K562 (cell line): ENCODE results near the gene CHAMP1. TPM values are rescaled to one million over a fixed set of nuclear protein-coding genes. Genes with fewer than 3 reads are reported as not detected.
A peak's percentile ranks its signal among the peaks of the same experiment; 100 is the strongest.

ENCODE experiments used
- FOXO4 ChIP-seq: fragments of 450-650 bp; formaldehyde crosslinking; IDR thresholded peaks from 2 replicates; pipeline ENCODE4 v1.4.0; 2020; ENCODE audit warnings: mild to moderate bottlenecking, moderate library complexity
- FOXP1 ChIP-seq: sonication (generic); formaldehyde crosslinking; IDR thresholded peaks from 2 replicates; pipeline ENCODE4 v1.8.0; 2022; ENCODE audit warnings: mild to moderate bottlenecking, missing genetic modification reagents
- MTA1 ChIP-seq: fragments of 450-650 bp; IDR thresholded peaks from 2 replicates; pipeline ENCODE4 v1.6.1; 2017; ENCODE audit warnings: borderline replicate concordance
- MTA3 ChIP-seq: fragments of 450-650 bp; formaldehyde crosslinking; IDR thresholded peaks from 2 replicates; pipeline ENCODE4 v1.6.1; 2017; ENCODE audit warnings: mild to moderate bottlenecking, borderline replicate concordance
- NCOR1 ChIP-seq: fragments of 450-650 bp; IDR thresholded peaks from 2 replicates; pipeline ENCODE4 v1.6.1; 2016; ENCODE audit warnings: mild to moderate bottlenecking, moderate library complexity
- NR4A1 ChIP-seq, 2 experiments: fragments of 250-450 bp in 1 of 2; fragments of 450-650 bp in 1 of 2; sonication (Bioruptor Pico) in 1 of 2; IDR thresholded peaks; 2 replicates each; pipeline versions ENCODE4 v1.4.0 to v1.6.1; 2016 to 2020; ENCODE audit warnings: mild to moderate bottlenecking in 2 of 2, missing compliant biosample characterization in 1 of 2, missing genetic modification characterization in 1 of 2, moderate library complexity in 1 of 2
- STAT5A ChIP-seq: IDR thresholded peaks from 2 replicates; pipeline ENCODE4 v1.6.1; 2012; ENCODE audit warnings: low read length, inconsistent platforms, borderline replicate concordance
- TARDBP ChIP-seq: fragments of 450-650 bp; IDR thresholded peaks from 2 replicates; pipeline ENCODE4 v1.6.1; 2016
- ZBTB11 ChIP-seq, 3 experiments: fragments of 200-800 bp in 1 of 3; fragments of 250-450 bp in 1 of 3; fragments of 450-650 bp in 1 of 3; sonication (Bioruptor Pico) in 1 of 3; sonication (Bioruptor generic) in 1 of 3; formaldehyde crosslinking in 1 of 3; IDR thresholded peaks; 2 replicates each; pipeline versions ENCODE4 v1.6.1 to v1.8.0; 2016 to 2022; ENCODE audit warnings: mild to moderate bottlenecking in 2 of 3, missing genetic modification characterization in 2 of 3, missing compliant biosample characterization in 1 of 3, moderate library complexity in 1 of 3
- ZBTB17 ChIP-seq: fragments of 450-650 bp; formaldehyde crosslinking; IDR thresholded peaks from 2 replicates; pipeline ENCODE4 v1.4.0; 2020; ENCODE audit warnings: mild to moderate bottlenecking
- ZBTB7A ChIP-seq: IDR thresholded peaks from 2 replicates; pipeline ENCODE4 v1.6.1; 2011; ENCODE audit warnings: low read depth, mild to moderate bottlenecking, low read length, moderate library complexity, borderline replicate concordance; ENCODE audit not compliant: control insufficient read depth
- ZNF217 ChIP-seq: sonication (generic); formaldehyde crosslinking; IDR thresholded peaks from 2 replicates; pipeline ENCODE4 v1.8.0; 2022; ENCODE audit warnings: mild to moderate bottlenecking, missing genetic modification reagents
- ZNF24 ChIP-seq: fragments of 450-650 bp; IDR thresholded peaks from 2 replicates; pipeline ENCODE4 v1.6.1; 2016
- ZNF57 ChIP-seq: fragments of 450-650 bp; formaldehyde crosslinking; IDR thresholded peaks from 2 replicates; pipeline ENCODE4 v1.4.0; 2020; ENCODE audit warnings: mild to moderate bottlenecking, moderate library complexity
- ZNF75A ChIP-seq: fragments of 450-650 bp; formaldehyde crosslinking; IDR thresholded peaks from 2 replicates; pipeline ENCODE4 v1.4.0; 2020; ENCODE audit warnings: mild to moderate bottlenecking
- polyA plus RNA-seq, 8 experiments: library from polyadenylated mRNA; depleted of rRNA in 4 of 8; stranded (reverse) in 5 of 8; unstranded in 3 of 8; fragments of >200 nt; fragmentation: Nextera tagmentation in 2 of 8; fragmentation: Illumina TruSeq in 1 of 8; extraction: Ambion mirVana in 2 of 8; extraction: Trizol in 1 of 8; gene quantifications; 2 replicates each; pipeline versions ENCODE4 v1.2.1 to v1.2.3, GENCODE V29; 2011 to 2014; ENCODE audit warnings: inconsistent platforms in 1 of 8, missing spikeins in 1 of 8
- total RNA-seq, 7 experiments: library from RNA; depleted of rRNA in 6 of 7; stranded (reverse); fragments of >200 nt in 6 of 7; fragmentation: Illumina TruSeq in 2 of 7; extraction: Trizol in 2 of 7; gene quantifications; 2 replicates each; pipeline versions ENCODE4 v1.2.1 to v1.2.3, GENCODE V29; 2011 to 2021; ENCODE audit warnings: low replicate concordance in 1 of 7
- TF ChIP-seq, protein P1 (sequence below): fragments of 200-800 bp; sonication (Bioruptor generic); IDR thresholded peaks from 2 replicates; pipeline ENCODE4 v1.6.1; 2017; ENCODE audit warnings: missing genetic modification characterization, missing compliant biosample characterization

Gene CHAMP1
- total and polyA plus RNA-seq, 9 of the 15 experiments (the other 6 are each of a cell fraction or from before 2014, with no cell fraction given), result 0.70 to 40.6 (median 15.3) TPM

DNA sequence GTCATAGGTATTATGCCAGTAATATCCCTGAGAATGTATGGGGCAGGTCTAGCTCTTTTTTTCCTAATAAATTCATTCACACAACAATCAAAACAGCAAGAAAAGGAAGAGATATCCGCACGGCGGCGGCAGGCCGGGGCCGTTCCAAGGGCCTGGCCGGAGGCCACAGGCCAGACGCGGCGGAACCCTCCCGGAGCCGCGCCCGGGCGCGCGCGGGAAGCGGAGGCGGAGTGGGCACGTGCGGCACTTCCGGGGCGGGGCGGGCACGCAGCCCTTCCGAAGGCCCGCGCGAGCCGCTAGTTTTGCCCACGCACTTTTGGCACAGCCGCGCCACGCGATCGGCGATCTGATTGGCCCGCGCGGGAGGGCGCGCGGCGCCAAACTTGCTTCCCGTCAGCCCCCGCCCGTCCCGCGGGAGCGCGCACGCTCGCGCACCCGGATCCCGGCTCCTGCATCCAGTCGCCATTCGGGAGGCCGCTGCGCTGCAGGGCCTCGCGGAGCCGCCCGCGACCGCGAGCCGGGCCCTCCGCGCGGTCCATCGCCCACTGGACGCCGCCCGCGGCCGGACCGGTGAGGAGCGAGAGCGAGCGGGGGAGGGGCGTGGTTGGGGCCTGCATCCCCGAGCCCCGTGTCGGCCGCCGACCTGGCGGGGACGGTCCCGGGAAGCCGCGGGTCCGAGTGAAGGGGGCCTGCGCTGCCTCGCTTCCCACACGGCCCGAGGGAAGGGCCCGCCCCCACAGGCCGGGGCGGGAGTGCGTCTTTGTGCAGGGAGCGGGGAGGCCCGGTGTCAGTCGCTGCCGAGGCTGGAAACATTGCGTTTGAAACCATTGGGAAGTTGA lies at the start of gene CHAMP1 (continued):
- TF ChIP-seq FOXO4 (no peak), ZNF75A (no peak), MTA1 (no peak), ZNF24 (no peak), TARDBP (peak; percentile 68), ZNF57 (CRISPR knock-in tag) (no peak), NR4A1 (CRISPR knock-in tag; IDR thresholded peaks at IDR 0.05) (no peak), NR4A1 (tag; IDR thresholded peaks at IDR 0.05) (peak; percentile 27; the same call in 1 of the 2 replicates), STAT5A (no peak), NCOR1 (0 out of 2 replicates have a peak, but pooled peaks have one; percentile 21), ZBTB7A (peak; percentile 47; the same call in 1 of the 2 replicates), MTA3 (0 out of 2 replicates have a peak, but pooled peaks have one; percentile 58), FOXP1 (0 out of 2 replicates have a peak, but pooled peaks have one; percentile 49), ZBTB11 (CRISPR knock-in tag; IDR thresholded peaks at IDR 0.05) (peak in 2 of 3 experiments; percentile 79 to 96; a peak in 5 of 6 replicates), ZNF217 (no peak), ZBTB17 (no peak)
- TF ChIP-seq, protein P1, sequence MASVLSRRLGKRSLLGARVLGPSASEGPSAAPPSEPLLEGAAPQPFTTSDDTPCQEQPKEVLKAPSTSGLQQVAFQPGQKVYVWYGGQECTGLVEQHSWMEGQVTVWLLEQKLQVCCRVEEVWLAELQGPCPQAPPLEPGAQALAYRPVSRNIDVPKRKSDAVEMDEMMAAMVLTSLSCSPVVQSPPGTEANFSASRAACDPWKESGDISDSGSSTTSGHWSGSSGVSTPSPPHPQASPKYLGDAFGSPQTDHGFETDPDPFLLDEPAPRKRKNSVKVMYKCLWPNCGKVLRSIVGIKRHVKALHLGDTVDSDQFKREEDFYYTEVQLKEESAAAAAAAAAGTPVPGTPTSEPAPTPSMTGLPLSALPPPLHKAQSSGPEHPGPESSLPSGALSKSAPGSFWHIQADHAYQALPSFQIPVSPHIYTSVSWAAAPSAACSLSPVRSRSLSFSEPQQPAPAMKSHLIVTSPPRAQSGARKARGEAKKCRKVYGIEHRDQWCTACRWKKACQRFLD (CRISPR knock-in tag), result peak; percentile 87
